Brain microvascular endothelial cell (primary cell): ENCODE measurements around the gene COG5.
A peak's percentile ranks its signal among the peaks of the same experiment; 100 is the strongest.

Experiments
- DNase-seq: peaks from one replicate; pipeline ENCODE4 v3.0.0-alpha.2; 2020
- H3K27ac ChIP-seq: fragments of 250-450 bp; sonication (Bioruptor Pico); 2 replicates; pipeline ENCODE4 v1.5.1; 2020; ENCODE audit warnings: mild to moderate bottlenecking, moderate library complexity
- H3K27me3 ChIP-seq: fragments of 250-450 bp; sonication (Bioruptor Pico); replicated peaks from 2 replicates; pipeline ENCODE4 v1.5.1; 2020; ENCODE audit warnings: mild to moderate bottlenecking
- H3K36me3 ChIP-seq: fragments of 250-450 bp; sonication (Bioruptor Pico); replicated peaks from 2 replicates; pipeline ENCODE4 v1.5.1; 2020; ENCODE audit warnings: mild to moderate bottlenecking
- H3K4me3 ChIP-seq: 2 replicates; pipeline ENCODE4 v1.5.1; 2011; ENCODE audit warnings: low read depth, mild to moderate bottlenecking, control low read depth, low read length, moderate library complexity
- in situ Hi-C: cut with HindIII; loops from 2 replicates; pipeline ENCODE4 v1.10.0; 2017; ENCODE audit warnings: low sequenced_read_pairs, low pct_ligation_motif_present
- TF ChIP-seq, protein P1 (sequence below): IDR thresholded peaks from 2 replicates; pipeline ENCODE4 v1.5.1; 2011; ENCODE audit warnings: low read depth, mild to moderate bottlenecking, moderate library complexity, low read length, control low read depth, inconsistent platforms; ENCODE audit errors: missing control alignments

The COG5 gene

DNA sequence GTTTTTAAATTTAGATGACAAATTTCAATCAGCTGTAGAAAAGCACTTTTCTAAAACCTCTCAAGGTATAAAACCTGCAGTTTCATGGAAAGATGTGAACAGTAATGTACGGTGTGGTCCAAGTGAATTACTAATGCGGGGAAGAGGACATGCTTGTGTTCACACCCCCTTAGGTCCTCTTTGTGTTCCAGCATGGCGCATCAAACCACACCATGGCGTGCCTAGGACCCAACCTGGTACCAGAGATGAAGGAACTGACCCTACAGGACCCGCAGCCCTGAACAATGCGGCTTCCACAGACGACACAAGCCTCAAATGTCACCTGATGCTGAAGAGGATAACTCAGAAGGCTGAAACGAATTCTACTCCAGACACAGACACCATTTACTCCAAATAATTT is 175.1 kb downstream of the COG5 start:
- H3K27me3 ChIP-seq = no peaks in the 10 kb centered on the region
- H3K4me3 ChIP-seq = no peak overlapping the region
- TF ChIP-seq, protein P1, sequence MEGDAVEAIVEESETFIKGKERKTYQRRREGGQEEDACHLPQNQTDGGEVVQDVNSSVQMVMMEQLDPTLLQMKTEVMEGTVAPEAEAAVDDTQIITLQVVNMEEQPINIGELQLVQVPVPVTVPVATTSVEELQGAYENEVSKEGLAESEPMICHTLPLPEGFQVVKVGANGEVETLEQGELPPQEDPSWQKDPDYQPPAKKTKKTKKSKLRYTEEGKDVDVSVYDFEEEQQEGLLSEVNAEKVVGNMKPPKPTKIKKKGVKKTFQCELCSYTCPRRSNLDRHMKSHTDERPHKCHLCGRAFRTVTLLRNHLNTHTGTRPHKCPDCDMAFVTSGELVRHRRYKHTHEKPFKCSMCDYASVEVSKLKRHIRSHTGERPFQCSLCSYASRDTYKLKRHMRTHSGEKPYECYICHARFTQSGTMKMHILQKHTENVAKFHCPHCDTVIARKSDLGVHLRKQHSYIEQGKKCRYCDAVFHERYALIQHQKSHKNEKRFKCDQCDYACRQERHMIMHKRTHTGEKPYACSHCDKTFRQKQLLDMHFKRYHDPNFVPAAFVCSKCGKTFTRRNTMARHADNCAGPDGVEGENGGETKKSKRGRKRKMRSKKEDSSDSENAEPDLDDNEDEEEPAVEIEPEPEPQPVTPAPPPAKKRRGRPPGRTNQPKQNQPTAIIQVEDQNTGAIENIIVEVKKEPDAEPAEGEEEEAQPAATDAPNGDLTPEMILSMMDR = no peak
- in situ Hi-C loops = no loop called here
- no peaks in the 10 kb centered on the region for H3K36me3 ChIP-seq
- no peak for DNase-seq
- no peak overlapping the region for H3K27ac ChIP-seq

DNA sequence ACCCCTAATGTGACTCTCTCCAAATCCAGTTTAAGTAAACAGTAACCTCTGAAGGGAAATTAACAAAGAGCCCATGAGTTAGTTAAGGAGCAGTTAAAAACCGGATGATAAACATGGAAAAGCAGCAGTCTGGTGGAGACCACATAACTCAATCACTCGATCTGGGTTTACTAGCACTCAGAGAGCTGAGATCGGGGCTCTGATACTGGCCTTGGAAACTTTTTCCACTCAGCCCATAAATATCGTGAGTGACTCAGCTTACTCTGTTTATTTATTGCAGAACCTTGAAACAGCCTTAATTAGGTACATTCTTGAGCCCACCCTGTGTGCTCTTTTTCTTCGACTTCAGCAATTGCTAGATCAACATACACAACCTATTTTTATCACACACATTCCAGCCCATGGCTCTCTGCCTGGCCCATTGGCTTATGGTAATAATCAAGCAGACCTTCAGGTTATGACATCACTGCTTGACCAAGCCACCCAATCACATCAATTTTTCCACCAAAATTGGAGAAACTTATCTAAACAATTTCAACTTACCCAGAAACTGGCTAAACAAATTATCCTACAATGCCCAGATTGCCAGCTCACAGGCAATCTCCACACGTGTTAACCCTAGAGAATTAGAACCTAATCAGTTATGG is 176.0 kb downstream of the COG5 start:
- TF ChIP-seq, protein P1 = no peak
- DNase-seq = peak; percentile 69

DNA sequence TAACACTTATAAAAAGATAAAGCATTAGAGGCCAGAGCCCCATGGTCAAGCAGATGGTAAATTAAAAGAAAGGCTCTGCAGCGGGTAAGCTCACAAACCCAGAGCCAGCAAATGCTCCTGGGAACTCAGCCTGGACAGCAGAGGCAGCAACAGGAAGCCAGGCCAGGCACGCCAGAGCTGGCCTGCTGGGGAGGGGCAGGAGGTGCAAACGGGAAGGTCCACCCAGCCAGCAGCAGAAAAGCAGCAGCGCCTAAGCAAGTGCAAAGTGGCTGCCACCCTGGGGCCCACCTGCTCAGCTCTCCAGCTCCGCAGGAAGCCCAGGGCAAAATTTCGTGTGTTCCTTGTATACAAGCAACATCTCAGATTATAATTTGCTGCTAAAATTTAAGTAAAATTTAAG is 176.6 kb downstream of the COG5 start:
- TF ChIP-seq, protein P1 = no peak
- peak overlapping the region; percentile 48 for H3K27ac ChIP-seq

More for the DNA sequence above, 176.0 kb downstream of the COG5 start:
- no peak overlapping the region for H3K4me3 ChIP-seq
- in situ Hi-C loops = no loop called here
- H3K27me3 ChIP-seq = no peaks in the 10 kb centered on the region
- H3K36me3 ChIP-seq = no peaks in the 10 kb centered on the region
- H3K27ac ChIP-seq = peak overlapping the region; percentile 48

GRCh38 chr7:107386548-107387102 is 177.1 kb downstream of the COG5 start:
- DNase-seq = no peak
- no peak overlapping the region for H3K4me3 ChIP-seq
- H3K36me3 ChIP-seq = no peaks in the 10 kb centered on the region
- TF ChIP-seq, protein P1 = no peak
- no peaks in the 10 kb centered on the region for H3K27me3 ChIP-seq
- no peak overlapping the region for H3K27ac ChIP-seq
- in situ Hi-C loops = no loop called here

More for the DNA sequence above, 176.6 kb downstream of the COG5 start:
- no peaks in the 10 kb centered on the region for H3K36me3 ChIP-seq
- peak; percentile 31 for DNase-seq
- in situ Hi-C loops = no loop called here
- no peaks in the 10 kb centered on the region for H3K27me3 ChIP-seq
- H3K4me3 ChIP-seq = no peak overlapping the region

GRCh38 chr7:107384025-107384424 is 179.7 kb downstream of the COG5 start:
- H3K27me3 ChIP-seq = no peaks in the 10 kb centered on the region
- in situ Hi-C loops = no loop called here

More at GRCh38 chr7:107384025-107384424, 179.7 kb downstream of the COG5 start:
- H3K36me3 ChIP-seq = no peaks in the 10 kb centered on the region
- TF ChIP-seq, protein P1 = peak; percentile 24
- H3K4me3 ChIP-seq = no peak overlapping the region
- DNase-seq = no peak
- H3K27ac ChIP-seq = no peak overlapping the region
